T-helper 22 cell (primary cell): ENCODE results near the gene EVPL.
A peak's percentile ranks its signal among the peaks of the same experiment; 100 is the strongest.

Experiments
- DNase-seq: peaks from one replicate; pipeline ENCODE4 v3.0.0-alpha.2; 2020; ENCODE audit warnings: low read depth

The EVPL gene

GRCh38 chr17:76017481-76018339, 9.4 kb downstream of the EVPL start:
- DNase-seq, result no peak

- DNase-seq, result no peak
Measured at GRCh38 chr17:76014925-76015261, 12.2 kb downstream of the EVPL start.

- DNase-seq, result peak; percentile 44
Measured at GRCh38 chr17:76014100-76014924, 12.8 kb downstream of the EVPL start.

GRCh38 chr17:76013377-76013932, 13.7 kb downstream of the EVPL start:
- DNase-seq, result no peak

- no peak for DNase-seq
Measured at GRCh38 chr17:76011951-76012350, 15.2 kb downstream of the EVPL start.

- DNase-seq, result no peak
Measured at GRCh38 chr17:76009969-76010661, 17.0 kb downstream of the EVPL start.

GRCh38 chr17:76009447-76009846, 17.7 kb downstream of the EVPL start:
- no peak for DNase-seq

GRCh38 chr17:76008630-76009425, 18.3 kb downstream of the EVPL start:
- DNase-seq, result no peak

- DNase-seq, result no peak
Measured at GRCh38 chr17:76008208-76008607, 18.9 kb downstream of the EVPL start.

GRCh38 chr17:76007850-76008165, 19.3 kb downstream of the EVPL start:
- no peak for DNase-seq

- no peak for DNase-seq
Measured at GRCh38 chr17:76007131-76007849, 19.8 kb downstream of the EVPL start.

GRCh38 chr17:76005263-76006149, 21.6 kb downstream of the EVPL start:
- peak; percentile 40 for DNase-seq

- no peak for DNase-seq
Measured at GRCh38 chr17:76004750-76005262, 22.3 kb downstream of the EVPL start.

GRCh38 chr17:76003915-76004314, 23.2 kb downstream of the EVPL start:
- no peak for DNase-seq

- no peak for DNase-seq
Measured at GRCh38 chr17:76002100-76002499, 25.0 kb downstream of the EVPL start.

GRCh38 chr17:76000755-76001521, 26.2 kb downstream of the EVPL start, which contains the start of gene CDK3:
Gene CDK3, plus strand, starts transcription at chr17:76000855. Its CDS starts 571 bp downstream, at chr17:76001426.
- no peak for DNase-seq

- DNase-seq, result no peak
Measured at GRCh38 chr17:76000016-76000754, 26.9 kb downstream of the EVPL start.

GRCh38 chr17:75998327-75998795, 28.7 kb downstream of the EVPL start:
- no peak for DNase-seq
